Muscle layer of duodenum (tissue), 2 donors: ENCODE data around the gene SSPN.

Experiments used
- H3K27ac ChIP-seq: one replicate; pipeline ENCODE4 v1.7.0; 2013; ENCODE audit warnings: mild to moderate bottlenecking, low read length
- H3K27me3 ChIP-seq: one replicate; pipeline ENCODE4 v1.7.0; 2013; ENCODE audit warnings: low read depth, mild to moderate bottlenecking, control low read depth, low read length
- H3K36me3 ChIP-seq, 2 donors: one replicate each; pipeline ENCODE4 v1.7.0; 2013; ENCODE audit warnings: low read length in 2 of 2, control low read depth in 1 of 2, mild to moderate bottlenecking in 1 of 2; ENCODE audit not compliant: insufficient read depth in 2 of 2, control insufficient read depth in 1 of 2
- H3K4me1 ChIP-seq, 2 donors: one replicate each; pipeline ENCODE4 v1.7.0; 2013; ENCODE audit warnings: low read length in 2 of 2, mild to moderate bottlenecking in 2 of 2, control low read depth in 1 of 2, moderate library complexity in 1 of 2; ENCODE audit not compliant: insufficient read depth in 2 of 2, control insufficient read depth in 1 of 2
- H3K4me3 ChIP-seq, 2 donors: one replicate each; pipeline ENCODE4 v1.7.0; 2013; ENCODE audit warnings: low read length in 2 of 2, low read depth in 1 of 2, mild to moderate bottlenecking in 1 of 2
- H3K9me3 ChIP-seq, 2 donors: one replicate each; pipeline ENCODE4 v1.7.0; 2013; ENCODE audit warnings: low read length in 2 of 2, control low read depth in 1 of 2, mild to moderate bottlenecking in 1 of 2; ENCODE audit not compliant: control insufficient read depth in 1 of 2
- donor health status: healthy.

Gene SSPN

DNA sequence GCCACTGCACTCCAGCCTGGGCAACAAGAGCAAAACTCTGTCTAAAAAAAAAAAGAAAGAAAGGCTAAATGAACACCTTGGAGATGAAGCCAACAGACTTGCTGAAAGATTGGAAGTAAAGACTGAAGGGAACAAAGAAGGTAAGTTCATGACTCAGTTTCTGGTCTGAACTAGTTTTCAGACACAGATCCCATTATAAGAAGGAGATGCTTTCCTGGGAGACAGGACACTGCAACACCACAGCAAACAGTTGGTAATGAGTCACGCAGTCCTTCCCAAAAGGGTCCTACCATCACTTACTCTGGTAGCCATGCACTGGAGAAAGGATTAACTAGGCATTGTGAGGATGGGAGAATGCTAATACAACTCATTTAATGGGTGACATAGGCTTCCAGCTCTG lies 97.2 kb downstream of the SSPN start:
- Histone ChIP-seq H3K27ac (no peak overlapping the region), H3K36me3 (no peaks in the 10 kb centered on the region), H3K27me3 (no peaks in the 10 kb centered on the region), H3K9me3 (no peaks in the 10 kb centered on the region), H3K4me1 (no peaks in the 10 kb centered on the region), H3K4me3 (no peak overlapping the region)

DNA sequence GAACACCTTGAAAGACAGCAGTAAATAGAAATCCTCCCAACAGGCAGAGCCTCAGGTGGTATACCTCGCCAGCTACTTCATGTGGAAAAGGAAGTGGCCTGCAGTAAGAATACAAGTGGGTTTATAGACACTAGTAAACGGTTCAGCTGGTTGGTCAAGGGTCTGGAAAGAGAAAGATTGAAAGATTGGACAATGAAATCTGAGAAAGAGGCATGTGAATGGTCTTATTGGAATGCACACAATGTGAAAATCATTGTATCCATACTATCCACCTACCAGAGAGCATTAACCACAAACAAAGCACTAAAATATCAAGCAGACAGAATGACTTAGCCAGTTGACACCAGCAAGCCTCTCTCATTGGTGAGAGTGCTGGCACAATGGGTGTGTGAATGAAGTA lies 98.2 kb downstream of the SSPN start:
- Histone ChIP-seq H3K4me3 (no peak overlapping the region), H3K4me1 (peaks cover 0 to 1% of the 10 kb centered on the region in 2 donors), H3K36me3 (no peaks in the 10 kb centered on the region), H3K9me3 (no peaks in the 10 kb centered on the region), H3K27me3 (no peaks in the 10 kb centered on the region), H3K27ac (no peak overlapping the region)

DNA sequence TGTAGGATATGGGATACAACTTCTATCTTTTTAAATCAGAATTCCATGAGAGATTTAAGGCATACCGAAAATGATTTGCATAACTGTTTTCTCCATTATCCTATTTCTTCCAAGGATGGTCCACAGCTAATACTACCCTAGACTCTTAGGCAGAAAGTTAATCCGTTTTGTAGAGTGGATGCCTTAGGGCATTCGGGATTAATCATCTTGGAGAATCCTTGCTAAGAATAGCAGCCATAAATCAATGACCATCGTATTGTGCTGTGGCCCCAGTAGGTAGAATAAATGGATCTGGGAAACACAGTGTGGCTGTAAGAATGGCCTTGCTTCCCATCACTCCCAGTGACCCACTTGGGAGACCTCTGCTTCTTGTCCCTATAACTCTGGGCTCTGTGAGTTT lies 99.6 kb downstream of the SSPN start:
- no peaks in the 10 kb centered on the region for H3K9me3 ChIP-seq
- no peaks in the 10 kb centered on the region for H3K36me3 ChIP-seq
- no peak overlapping the region for H3K27ac ChIP-seq
- H3K27me3 ChIP-seq: no peaks in the 10 kb centered on the region
- H3K4me1 ChIP-seq: peaks cover 6 to 13% of the 10 kb centered on the region in 2 donors
- H3K4me3 ChIP-seq: no peak overlapping the region

DNA sequence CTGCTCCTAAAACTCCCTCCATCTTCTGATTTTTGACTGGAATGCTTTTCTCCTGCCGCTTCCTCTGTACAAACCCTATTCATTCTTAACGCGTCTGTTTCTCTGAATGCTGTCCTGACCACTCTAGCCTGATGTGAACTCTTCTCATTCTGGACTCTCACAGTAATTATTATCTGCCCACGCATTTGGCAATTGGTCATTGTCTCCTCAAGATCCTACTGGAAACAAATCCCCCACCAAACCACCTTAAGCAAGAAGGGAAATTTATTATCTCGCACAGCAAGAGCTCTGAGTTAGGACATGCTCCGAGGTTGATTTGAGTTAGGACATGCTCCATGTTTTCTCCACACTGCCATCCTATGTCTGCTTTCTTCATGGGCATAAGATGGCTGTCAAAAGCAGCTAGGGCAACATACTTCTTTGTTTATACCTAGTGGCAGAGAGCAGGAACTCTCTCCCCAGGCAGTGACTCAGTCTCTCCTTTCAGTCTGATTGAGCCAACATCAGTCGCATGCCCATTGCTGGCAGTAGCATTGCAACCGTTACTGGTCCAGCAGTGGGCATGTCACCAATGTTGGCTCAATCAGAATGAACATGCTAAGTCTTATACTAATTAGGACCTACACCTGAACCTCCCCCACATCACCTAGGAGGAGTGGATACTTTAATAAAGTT lies 102.2 kb downstream of the SSPN start:
- no peak overlapping the region for H3K27ac ChIP-seq
- peaks cover 6 to 13% of the 10 kb centered on the region in 2 donors for H3K4me1 ChIP-seq

DNA sequence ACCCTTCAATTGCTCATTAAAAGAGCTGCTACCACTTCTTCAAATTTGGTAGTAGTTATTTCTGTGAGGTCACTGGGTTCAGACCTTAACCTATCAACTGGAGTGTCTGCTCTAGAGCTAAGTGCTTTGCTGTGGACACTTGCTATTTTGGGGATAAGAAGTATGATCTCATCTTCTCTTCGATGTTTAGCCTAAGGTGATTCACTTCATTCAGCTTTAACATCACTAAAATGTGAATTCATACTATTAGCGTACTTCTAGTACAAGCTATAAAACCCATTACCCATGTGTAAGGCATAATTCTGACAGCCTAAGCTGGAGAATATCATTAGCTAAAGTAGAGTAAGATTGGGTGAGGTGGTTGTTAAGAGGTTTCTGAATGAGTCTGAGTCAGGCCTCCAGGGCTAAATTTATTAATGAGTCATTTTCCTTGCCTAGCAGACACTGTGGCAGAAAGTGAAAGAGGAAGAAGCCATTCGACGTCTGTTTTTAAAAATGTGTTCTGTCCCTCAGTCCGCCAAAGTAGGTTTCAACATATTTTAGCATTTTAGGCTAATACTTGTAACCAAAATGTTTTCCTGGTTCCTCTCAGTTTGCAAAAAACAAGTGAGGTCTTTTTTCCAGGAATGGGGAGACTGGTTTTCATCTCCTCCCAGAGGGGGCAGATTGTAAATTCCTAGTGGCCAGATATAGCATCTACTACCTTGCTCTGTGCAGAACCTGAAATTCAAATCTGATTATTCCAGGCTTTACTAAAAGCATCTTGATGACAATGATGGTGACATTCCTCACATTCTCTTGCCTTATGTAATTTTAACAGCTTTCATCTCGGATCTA lies 103.6 kb downstream of the SSPN start:
- H3K4me3 ChIP-seq: peak overlapping the region in 1 of 2 donors; percentile 54
- no peaks in the 10 kb centered on the region for H3K36me3 ChIP-seq
- H3K27ac ChIP-seq: peak overlapping the region; percentile 78
- no peaks in the 10 kb centered on the region for H3K27me3 ChIP-seq
- H3K4me1 ChIP-seq: peaks cover 6 to 13% of the 10 kb centered on the region in 2 donors
- no peaks in the 10 kb centered on the region for H3K9me3 ChIP-seq

More for the DNA sequence above, 102.2 kb downstream of the SSPN start:
- no peaks in the 10 kb centered on the region for H3K36me3 ChIP-seq
- no peaks in the 10 kb centered on the region for H3K27me3 ChIP-seq
- H3K9me3 ChIP-seq: no peaks in the 10 kb centered on the region
- no peak overlapping the region for H3K4me3 ChIP-seq

DNA sequence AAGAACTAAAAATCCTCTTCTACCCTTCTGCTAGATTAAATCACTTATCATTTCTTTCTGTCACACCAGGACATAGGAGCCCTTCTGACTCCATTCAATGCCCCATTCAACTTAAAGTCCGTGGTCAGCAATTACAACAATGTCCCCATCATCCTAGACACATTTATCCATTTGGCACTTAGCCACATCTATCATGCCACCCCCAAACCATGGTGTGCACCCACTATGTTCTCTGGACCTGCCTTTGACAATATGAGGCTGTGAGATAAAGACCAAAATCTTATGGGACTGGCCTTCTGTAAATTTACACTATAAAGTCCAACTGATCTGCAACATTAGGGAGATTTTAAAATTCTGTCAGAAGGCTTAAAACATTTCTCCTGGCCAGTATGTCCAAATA lies 104.4 kb downstream of the SSPN start:
- no peak overlapping the region for H3K4me3 ChIP-seq
- no peaks in the 10 kb centered on the region for H3K36me3 ChIP-seq
- H3K27ac ChIP-seq: peak overlapping the region; percentile 78
- no peaks in the 10 kb centered on the region for H3K9me3 ChIP-seq
- peaks cover 6 to 13% of the 10 kb centered on the region in 2 donors for H3K4me1 ChIP-seq
- H3K27me3 ChIP-seq: no peaks in the 10 kb centered on the region
